Measurements from ENCODE around the gene SS18L1.

DNA sequence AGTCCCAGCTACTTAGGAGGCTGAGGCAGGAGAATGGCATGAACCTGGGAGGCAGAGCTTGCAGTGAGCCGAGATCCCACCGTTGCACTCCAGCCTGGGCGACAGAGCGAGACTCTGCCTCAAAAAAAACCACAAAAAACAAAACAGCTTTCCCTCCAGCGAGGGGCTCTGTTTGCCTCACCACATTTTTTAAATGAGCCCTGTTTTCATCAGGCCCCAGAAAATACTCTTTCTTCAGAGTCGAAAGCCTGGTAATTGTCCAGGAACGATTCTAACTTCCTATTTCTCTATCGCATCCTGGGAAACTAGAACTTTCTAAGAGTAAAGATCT is 51.5 kb downstream of the SS18L1 start:
- TF ChIP-seq CSDC2 (CRISPR knock-in tag; IDR thresholded peaks at IDR 0.05) (no peak), OSR1 (CRISPR knock-in tag; IDR thresholded peaks at IDR 0.05) (no peak), ZFP3 (CRISPR knock-in tag; IDR thresholded peaks at IDR 0.05) (no peak), ZNF8 (CRISPR knock-in tag; IDR thresholded peaks at IDR 0.05) (no peak), ZFP30 (CRISPR knock-in tag; IDR thresholded peaks at IDR 0.05) (no peak)
- TF ChIP-seq, protein P1, sequence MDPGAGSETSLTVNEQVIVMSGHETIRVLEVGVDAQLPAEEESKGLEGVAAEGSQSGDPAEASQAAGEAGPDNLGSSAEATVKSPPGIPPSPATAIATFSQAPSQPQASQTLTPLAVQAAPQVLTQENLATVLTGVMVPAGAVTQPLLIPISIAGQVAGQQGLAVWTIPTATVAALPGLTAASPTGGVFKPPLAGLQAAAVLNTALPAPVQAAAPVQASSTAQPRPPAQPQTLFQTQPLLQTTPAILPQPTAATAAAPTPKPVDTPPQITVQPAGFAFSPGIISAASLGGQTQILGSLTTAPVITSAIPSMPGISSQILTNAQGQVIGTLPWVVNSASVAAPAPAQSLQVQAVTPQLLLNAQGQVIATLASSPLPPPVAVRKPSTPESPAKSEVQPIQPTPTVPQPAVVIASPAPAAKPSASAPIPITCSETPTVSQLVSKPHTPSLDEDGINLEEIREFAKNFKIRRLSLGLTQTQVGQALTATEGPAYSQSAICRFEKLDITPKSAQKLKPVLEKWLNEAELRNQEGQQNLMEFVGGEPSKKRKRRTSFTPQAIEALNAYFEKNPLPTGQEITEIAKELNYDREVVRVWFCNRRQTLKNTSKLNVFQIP (CRISPR knock-in tag; IDR thresholded peaks at IDR 0.05; ENCODE audit: borderline replicate concordance, low read depth), result no peak

Measured in SK-N-SH treated with all-trans-retinoic acid at 6 μM for 48 hours (cell line).